ENCODE results near the gene THSD4. TPM values are rescaled to one million over a fixed set of nuclear protein-coding genes. Genes with fewer than 3 reads are reported as not detected.

THSD4 gene
- total RNA-seq, 2 experiments from 2014 or later: not detected

- Mint-ChIP-seq H3K9me3 (no peaks in the 10 kb centered on the region), H3K27me3 (peaks cover 10% of the 10 kb centered on the region), H3K4me1 (ENCODE audit: low read depth) (no peaks in the 10 kb centered on the region), H3K4me3 (no peak overlapping the region), H3K27ac (no peak overlapping the region), H3K36me3 (ENCODE audit: low read depth) (no peaks in the 10 kb centered on the region)
- Histone ChIP-seq H3K9me3 (ENCODE audit: control insufficient read depth in 1 of 2, insufficient read depth in 1 of 2, low read length in 2 of 2) (no peaks in the 10 kb centered on the region), H3K36me3 (ENCODE audit: insufficient read depth, low read length) (no peaks in the 10 kb centered on the region), H3K4me3 (ENCODE audit: low read length) (no peak overlapping the region), H3K27me3 (ENCODE audit: control insufficient read depth in 1 of 2, insufficient read depth in 2 of 2, low read length in 2 of 2) (peaks cover 0 to 4% of the 10 kb centered on the region in 2 experiments), H3K27ac (ENCODE audit: low read depth in 1 of 2, low read length in 2 of 2) (no peak overlapping the region), H3K4me1 (ENCODE audit: insufficient read depth, low read length) (no peaks in the 10 kb centered on the region)
- ChIA-PET POLR2A (no interaction called here), CTCF (no interaction called here)
- intact Hi-C loops (cut with DNase I, micrococcal nuclease): no loop called here
- DNase-seq: no peak
- no peak for ATAC-seq (ENCODE audit: poor library complexity)
- TF ChIP-seq CTCF (IDR thresholded peaks at IDR 0.05): no peak
Observed at GRCh38 chr15:71739355-71739754, 624.1 kb downstream of the THSD4 start.

- Histone ChIP-seq H3K4me3 (ENCODE audit: low read length) (no peak overlapping the region), H3K36me3 (ENCODE audit: insufficient read depth, low read length) (no peaks in the 10 kb centered on the region), H3K27me3 (ENCODE audit: control insufficient read depth in 1 of 2, insufficient read depth in 2 of 2, low read length in 2 of 2) (no peaks in the 10 kb centered on the region), H3K27ac (ENCODE audit: low read depth in 1 of 2, low read length in 2 of 2) (no peak overlapping the region), H3K9me3 (ENCODE audit: control insufficient read depth in 1 of 2, insufficient read depth in 1 of 2, low read length in 2 of 2) (no peaks in the 10 kb centered on the region), H3K4me1 (ENCODE audit: insufficient read depth, low read length) (no peaks in the 10 kb centered on the region)
- H3K9me3 Mint-ChIP-seq: no peaks in the 10 kb centered on the region
- H3K27me3 Mint-ChIP-seq: peaks cover 12% of the 10 kb centered on the region
- ATAC-seq (ENCODE audit: poor library complexity) (no peak), DNase-seq (no peak)
- ChIA-PET CTCF (interaction anchor here (1.3 to 3.3 kb wide), 2 partner anchors 357 to 414 kb away, joined by 3 to 22 read pairs; no protein-coding TSS in a partner anchor), POLR2A (no interaction called here)
- intact Hi-C loops (cut with DNase I, micrococcal nuclease): loop anchor here in 1 of 2 experiments (5.0 kb wide), 1 partner anchor 59 kb away; no protein-coding TSS in a partner anchor
- no peak for TF ChIP-seq CTCF (IDR thresholded peaks at IDR 0.05)
- H3K36me3 Mint-ChIP-seq (ENCODE audit: low read depth): no peaks in the 10 kb centered on the region
- H3K4me1 Mint-ChIP-seq (ENCODE audit: low read depth): no peaks in the 10 kb centered on the region
- no peak overlapping the region for H3K27ac Mint-ChIP-seq
- H3K4me3 Mint-ChIP-seq: no peak overlapping the region
Observed at GRCh38 chr15:71742964-71743363, 627.7 kb downstream of the THSD4 start.

GRCh38 chr15:71743861-71744382 is 628.7 kb downstream of the THSD4 start:
- ChIA-PET POLR2A (no interaction called here), CTCF (interaction anchor here (0.6 to 3.3 kb wide), 14 partner anchors 9 to 1341 kb away, joined by 3 to 22 read pairs (median 4); no protein-coding TSS in a partner anchor)
- Histone ChIP-seq H3K36me3 (ENCODE audit: insufficient read depth, low read length) (no peaks in the 10 kb centered on the region), H3K9me3 (ENCODE audit: control insufficient read depth in 1 of 2, insufficient read depth in 1 of 2, low read length in 2 of 2) (no peaks in the 10 kb centered on the region), H3K4me3 (ENCODE audit: low read length) (no peak overlapping the region), H3K4me1 (ENCODE audit: insufficient read depth, low read length) (no peaks in the 10 kb centered on the region), H3K27ac (ENCODE audit: low read depth in 1 of 2, low read length in 2 of 2) (no peak overlapping the region), H3K27me3 (ENCODE audit: control insufficient read depth in 1 of 2, insufficient read depth in 2 of 2, low read length in 2 of 2) (no peaks in the 10 kb centered on the region)
- no peaks in the 10 kb centered on the region for H3K4me1 Mint-ChIP-seq (ENCODE audit: low read depth)
- no peak overlapping the region for H3K27ac Mint-ChIP-seq
- peak; percentile 13 to 74 (median 52) for DNase-seq
- peaks cover 12% of the 10 kb centered on the region for H3K27me3 Mint-ChIP-seq
- H3K4me3 Mint-ChIP-seq: no peak overlapping the region
- no peaks in the 10 kb centered on the region for H3K9me3 Mint-ChIP-seq
- TF ChIP-seq CTCF (IDR thresholded peaks at IDR 0.05): peak; percentile 93
- ATAC-seq (ENCODE audit: poor library complexity): no peak
- no peaks in the 10 kb centered on the region for H3K36me3 Mint-ChIP-seq (ENCODE audit: low read depth)
- intact Hi-C loops (cut with DNase I, micrococcal nuclease): loop anchor here (1.0 to 5.0 kb wide), 3 partner anchors 57 to 412 kb away; no protein-coding TSS in a partner anchor

Measured in CD4-positive, alpha-beta T cell (primary cell).